Epithelial cell of prostate (primary cell): ENCODE measurements around the gene FBXW8.
"Not testable (repeated sequence)": the region's sequence is repeated elsewhere in the genome, so short reads cannot be mapped to it uniquely, and the experiment has no call there.

Experiments used
- DNase-seq: peaks from one replicate; pipeline ENCODE4 v3.0.0-alpha.2; 2011; ENCODE audit warnings: low read depth, low spot score
- H3K27ac ChIP-seq: fragments of 450-650 bp; 2 replicates; pipeline ENCODE4 v1.5.1; 2017; ENCODE audit warnings: mild to moderate bottlenecking

The FBXW8 gene

GRCh38 chr12:117046861-117047530, 136.2 kb downstream of the FBXW8 start:
- no peak overlapping the region for H3K27ac ChIP-seq
- DNase-seq, result no peak

DNA sequence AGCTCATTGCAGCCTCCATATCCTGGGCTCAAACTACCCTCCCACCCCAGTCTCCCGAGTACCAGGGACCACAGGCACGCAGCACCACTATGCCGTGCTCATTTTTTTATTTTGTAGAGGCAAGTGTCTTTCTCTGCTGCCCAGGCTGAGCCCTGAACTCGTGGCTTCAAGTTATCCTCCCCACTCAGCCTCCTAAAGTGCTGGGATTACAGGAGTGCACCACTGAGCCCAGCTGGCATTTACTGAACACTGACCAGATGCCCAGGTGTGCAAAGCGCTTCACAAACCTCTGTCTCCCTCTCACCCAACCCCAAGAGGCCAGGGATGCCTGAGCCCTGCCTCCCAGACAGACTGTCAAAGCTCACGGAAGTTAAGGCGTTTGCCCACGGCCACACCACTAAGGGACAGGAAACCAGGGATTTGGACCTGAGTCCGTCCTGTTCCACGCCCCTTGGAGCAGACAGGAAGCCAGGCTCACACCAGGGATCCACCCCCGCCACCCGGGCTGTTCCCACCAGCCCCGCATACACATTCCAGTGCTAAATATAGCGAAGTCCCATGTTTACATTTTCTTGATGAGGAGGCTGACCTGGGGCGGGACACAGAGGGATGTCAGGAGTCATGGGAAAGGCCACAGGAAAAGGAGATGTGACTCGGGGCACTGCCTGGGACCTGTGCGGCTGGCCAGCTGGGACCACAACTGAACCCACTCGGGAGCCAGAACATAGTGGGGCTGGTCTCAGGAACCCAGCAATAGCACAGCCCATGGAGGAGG, 137.2 kb downstream of the FBXW8 start:
- no peak for DNase-seq

GRCh38 chr12:117048585-117048904, 137.8 kb downstream of the FBXW8 start:
- no peak for DNase-seq
- H3K27ac ChIP-seq, result no peak overlapping the region

More for the DNA sequence above, 137.2 kb downstream of the FBXW8 start:
- no peak overlapping the region for H3K27ac ChIP-seq

DNA sequence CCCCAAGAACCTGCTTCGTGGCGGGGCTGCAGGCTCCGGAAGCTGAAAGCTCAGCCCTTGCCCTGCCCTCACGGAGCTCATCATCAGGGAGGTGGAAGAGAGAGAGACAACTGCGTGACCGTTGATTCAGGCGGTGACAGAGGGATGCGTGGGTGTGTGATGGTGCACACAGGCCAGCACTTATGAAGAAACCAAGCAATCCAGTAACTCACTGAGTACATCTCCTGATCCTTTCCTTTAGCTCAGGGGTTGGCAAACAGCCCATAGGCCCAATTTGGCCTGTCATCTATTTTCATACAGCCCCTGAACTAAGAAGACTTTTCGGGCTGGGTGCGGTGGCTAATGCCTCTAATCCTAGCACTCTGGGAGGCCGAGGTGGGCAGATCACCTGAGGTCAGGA, 138.5 kb downstream of the FBXW8 start:
- DNase-seq, result no peak
- H3K27ac ChIP-seq, result no peak overlapping the region

DNA sequence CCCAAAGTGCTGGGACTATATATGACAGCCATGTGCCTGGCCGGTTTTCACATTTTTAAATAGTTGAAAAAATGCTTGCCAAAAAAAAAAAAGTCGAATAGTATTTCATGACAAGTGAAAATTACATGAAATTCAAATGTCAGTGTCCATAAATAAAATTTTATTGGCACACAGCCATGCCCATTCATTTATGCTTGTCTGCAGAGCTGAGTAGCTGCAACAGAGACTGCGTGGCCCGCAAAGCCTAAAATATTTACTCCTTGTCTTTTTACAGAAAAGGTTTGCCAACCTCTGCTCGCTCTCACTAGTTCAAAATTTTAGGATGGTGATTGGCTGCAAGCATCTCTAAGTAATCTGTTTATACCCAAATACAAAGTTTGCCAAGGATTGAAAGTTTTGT, 139.3 kb downstream of the FBXW8 start:
- DNase-seq, result no peak
- H3K27ac ChIP-seq, result no peak overlapping the region

GRCh38 chr12:117051380-117051779, 140.6 kb downstream of the FBXW8 start:
- no peak for DNase-seq
- H3K27ac ChIP-seq, result no peak overlapping the region

DNA sequence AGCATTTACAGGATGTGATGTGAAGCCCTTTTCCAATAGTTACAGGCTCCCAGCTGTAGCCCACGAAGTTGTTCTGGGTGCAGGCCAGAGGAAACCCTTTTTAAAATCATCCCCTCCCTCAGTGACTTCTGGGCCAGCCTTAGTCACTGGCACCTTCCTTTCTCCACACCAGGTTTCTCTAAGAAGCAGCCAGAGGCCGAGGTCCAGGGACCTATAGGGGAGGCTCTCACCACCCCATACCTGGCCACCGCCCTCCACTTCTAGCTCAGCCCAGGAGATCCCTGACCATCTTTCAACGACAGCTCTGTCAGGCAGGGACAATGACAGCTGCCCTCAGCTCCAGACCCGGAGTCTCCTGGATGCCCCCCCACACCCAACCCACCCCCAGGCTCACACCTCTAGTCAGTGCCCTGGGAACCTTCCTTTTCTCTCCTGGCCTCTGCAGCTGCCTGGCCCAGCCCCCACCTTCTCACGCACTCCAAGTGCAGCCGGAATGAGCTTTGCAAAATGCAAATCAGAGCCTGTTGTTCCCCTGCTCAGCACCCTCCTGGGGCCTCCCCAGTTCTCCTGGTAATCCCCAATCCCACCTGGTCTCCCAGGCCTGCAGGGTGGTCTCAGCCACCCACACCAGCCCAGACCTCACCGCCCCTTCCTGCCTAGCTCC, 141.8 kb downstream of the FBXW8 start:
- no peak for DNase-seq
- no peak overlapping the region for H3K27ac ChIP-seq

GRCh38 chr12:117053050-117053400, 142.3 kb downstream of the FBXW8 start:
- no peak for DNase-seq

GRCh38 chr12:117053597-117054201, 142.9 kb downstream of the FBXW8 start:
- H3K27ac ChIP-seq, result no peak overlapping the region
- DNase-seq, result no peak

More at GRCh38 chr12:117053050-117053400, 142.3 kb downstream of the FBXW8 start:
- no peak overlapping the region for H3K27ac ChIP-seq

- no peak overlapping the region for H3K27ac ChIP-seq
- no peak for DNase-seq
Measured at GRCh38 chr12:117054279-117054678, 143.5 kb downstream of the FBXW8 start.

DNA sequence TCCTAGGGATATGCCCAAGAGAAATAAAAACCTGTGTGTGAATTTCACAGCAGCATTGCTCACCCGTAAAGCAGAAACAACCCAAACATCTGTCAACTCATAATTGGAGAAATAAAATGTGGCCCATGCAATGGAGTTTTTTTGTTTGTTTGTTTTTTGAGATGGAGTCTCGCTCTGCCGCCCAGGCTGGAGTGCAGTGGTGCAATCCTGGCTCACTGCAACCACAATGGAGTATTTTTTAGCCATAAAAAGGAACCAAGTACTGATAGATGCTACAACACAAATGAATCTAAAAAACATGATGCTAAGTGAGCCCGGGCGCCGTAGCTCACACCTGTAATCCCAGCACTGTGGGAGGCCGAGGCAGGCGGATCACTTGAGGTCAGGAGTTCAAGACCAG, 146.9 kb downstream of the FBXW8 start:
- not testable (repeated sequence) for DNase-seq, H3K27ac ChIP-seq

DNA sequence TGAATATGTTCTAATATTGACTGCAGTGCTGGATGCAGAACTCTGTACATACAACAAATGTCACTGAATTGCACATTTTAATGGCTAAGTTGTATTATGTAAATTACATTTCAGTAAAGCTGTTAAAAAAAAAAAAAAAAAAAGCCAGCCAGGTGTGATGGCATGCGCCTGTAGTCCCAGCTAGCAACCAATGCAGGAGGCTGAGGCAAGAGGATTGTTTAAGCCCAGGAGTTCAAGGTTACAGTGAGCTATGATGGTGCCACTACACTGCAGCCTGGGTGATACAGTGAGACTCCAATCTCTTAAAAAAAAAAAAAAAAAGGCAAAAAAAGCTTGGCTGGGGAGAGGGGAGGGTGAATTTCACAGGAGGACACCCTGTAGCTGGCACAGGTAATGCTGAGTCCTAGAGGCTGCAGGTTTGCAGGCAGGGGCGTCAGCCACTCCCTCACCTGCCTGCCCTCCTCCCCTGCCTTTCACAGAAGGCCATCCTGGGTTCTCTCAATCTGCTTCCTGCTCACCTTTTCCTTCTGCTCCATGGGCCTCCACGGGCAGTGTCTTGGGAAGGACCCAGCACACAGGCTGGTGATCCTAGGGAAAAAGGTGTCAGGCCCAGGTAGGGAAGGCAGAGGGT, 147.8 kb downstream of the FBXW8 start:
- no peak overlapping the region for H3K27ac ChIP-seq
- no peak for DNase-seq

DNA sequence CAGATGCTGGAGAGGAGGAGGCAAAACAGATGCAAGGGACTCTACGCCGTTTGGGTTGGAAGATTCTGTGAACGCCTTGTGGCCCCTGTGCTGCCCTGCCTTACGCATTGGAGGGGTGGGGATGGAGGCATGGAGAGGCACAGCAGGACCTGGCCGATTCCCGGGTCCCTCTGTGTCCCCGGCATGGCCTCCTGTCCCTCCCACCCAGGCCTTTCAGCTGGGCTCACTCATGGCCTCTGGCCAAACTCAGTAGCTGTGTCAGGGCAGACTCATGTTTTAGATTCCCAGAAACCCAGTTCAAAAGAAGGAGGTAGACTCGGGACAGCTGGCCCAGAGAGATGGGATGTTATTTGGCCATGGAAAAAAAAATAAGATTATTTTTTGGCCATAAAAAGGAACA, 148.4 kb downstream of the FBXW8 start:
- H3K27ac ChIP-seq, result no peak overlapping the region
- no peak for DNase-seq

DNA sequence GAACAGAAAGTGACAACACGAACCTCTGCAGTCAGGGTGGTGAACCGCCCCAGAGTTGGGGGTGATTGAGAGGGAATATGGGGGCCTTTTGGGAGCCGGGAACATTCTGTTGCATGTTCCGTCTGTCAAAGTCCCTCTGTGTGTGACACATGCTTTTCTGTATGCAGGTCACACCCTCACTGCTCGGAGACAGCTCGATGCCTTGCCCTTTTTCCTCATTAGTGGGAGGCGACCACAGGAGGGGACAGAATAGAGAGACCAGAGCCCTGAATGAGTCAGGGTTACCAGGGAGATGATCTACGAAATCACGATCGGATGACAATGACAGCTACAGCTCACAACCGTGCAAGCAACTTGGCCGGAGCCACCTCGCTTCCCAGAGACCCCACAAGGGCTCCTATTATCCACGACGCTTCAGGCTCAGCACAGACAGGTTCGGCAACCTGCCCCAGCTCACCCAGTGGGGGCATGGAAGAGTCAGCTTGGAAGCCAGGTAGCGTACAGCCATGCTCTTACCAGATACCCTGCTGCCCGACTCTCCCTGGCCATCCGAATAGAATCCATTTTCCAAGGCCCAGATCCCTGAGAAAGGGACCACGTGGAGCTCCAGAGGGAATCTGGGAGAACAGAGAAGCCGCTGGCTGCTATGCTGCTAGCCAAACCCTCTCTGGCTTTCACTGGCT, 149.6 kb downstream of the FBXW8 start:
- no peak overlapping the region for H3K27ac ChIP-seq
- no peak for DNase-seq

GRCh38 chr12:117060929-117061305, 150.2 kb downstream of the FBXW8 start:
- DNase-seq, result no peak
- H3K27ac ChIP-seq, result no peak overlapping the region

DNA sequence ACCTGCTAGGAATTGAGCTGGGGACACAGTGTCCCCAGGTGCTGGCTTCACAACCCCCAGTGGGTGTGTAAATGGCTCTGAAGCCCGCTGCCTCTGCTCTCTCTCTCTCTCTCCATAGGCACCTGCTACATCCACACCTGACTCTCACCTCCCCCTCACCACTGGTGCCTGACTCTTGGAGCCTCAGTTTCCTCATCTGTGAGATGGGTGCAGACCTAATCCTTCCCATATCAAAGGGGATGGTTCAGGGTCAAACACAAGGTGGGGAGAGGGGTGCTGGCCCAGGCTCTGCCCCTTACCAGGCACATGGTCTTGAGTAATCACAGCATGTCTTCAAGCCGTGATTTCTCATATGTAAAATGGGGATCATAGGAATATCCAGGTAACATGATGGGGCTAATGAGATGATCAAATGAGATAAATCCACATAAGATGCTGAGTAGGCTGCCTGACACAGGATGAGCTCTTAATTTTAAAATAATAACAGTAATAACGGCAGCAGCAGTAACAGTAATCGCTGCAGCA, 150.9 kb downstream of the FBXW8 start:
- no peak for DNase-seq

DNA sequence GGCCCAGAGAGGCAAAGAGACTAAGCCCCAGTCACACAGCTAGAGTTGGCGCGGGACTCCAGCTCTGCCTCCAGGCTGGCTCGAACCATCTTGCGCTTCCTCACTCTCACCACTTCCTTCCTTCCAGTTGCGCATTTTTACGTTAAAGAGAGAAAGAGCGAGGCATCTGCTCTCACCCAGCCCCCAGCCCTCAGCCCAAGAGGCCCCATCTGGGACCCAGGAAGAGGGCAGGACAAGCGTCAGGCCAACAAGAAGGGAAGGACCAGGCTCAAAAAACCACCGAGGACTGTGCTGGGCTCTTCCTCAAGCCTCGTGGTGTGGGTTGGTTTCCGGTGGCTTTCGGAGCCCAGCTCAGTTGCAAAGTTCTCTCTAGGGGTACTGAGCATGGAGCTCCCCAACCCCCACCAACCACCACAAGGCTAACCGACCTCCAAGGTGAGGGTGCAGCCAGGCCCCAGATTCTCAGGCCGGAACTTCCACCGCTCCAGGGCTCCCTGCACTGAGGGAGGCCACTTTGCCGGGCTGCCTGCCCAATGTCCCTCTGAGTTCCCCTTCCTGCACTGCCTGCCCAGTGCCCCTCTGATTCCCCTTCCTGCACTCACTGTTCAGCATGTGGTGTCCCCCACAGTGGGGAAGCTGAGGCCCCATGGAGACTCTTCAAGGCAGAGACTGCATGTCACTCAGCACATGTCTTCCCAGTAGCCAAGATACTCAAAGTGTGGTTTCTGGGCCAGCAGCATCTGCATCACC, 152.6 kb downstream of the FBXW8 start:
- H3K27ac ChIP-seq, result no peak overlapping the region
- DNase-seq, result no peak

More for the DNA sequence above, 150.9 kb downstream of the FBXW8 start:
- no peak overlapping the region for H3K27ac ChIP-seq

GRCh38 chr12:117064049-117064448, 153.3 kb downstream of the FBXW8 start:
- no peak for DNase-seq
- no peak overlapping the region for H3K27ac ChIP-seq

GRCh38 chr12:117064596-117064995, 153.8 kb downstream of the FBXW8 start:
- H3K27ac ChIP-seq, result no peak overlapping the region
- no peak for DNase-seq
